Measurements from ENCODE around the gene OPRL1. TPM values are rescaled to one million over a fixed set of nuclear protein-coding genes. Genes with fewer than 3 reads are reported as not detected.

The OPRL1 gene
- total RNA-seq, 3 donors from 2014 or later = 0.26 to 0.76 (median 0.39) TPM

DNA sequence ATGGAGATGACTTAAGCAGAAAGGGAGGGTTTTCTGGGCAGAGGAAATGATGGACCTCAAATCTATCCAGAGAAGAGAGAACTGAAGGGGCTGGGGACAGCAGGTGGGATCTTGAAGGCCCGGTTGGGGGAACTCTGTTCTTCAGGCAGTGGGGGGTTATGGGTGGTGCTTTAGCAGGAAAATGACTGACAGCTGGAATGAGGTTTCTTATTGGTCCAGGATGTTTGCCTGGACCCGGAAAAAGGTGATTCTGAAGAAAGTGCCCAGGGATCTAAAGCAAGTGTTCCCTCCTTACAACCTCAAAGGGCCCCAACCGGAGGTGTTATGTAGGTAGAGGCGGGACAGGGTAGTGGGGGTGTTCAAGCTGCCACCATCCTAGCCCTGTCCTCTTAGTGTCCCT lies 15.6 kb downstream of the OPRL1 start:
- H3K9me3 ChIP-seq = no peaks in the 10 kb centered on the region
- DNase-seq = no peak

DNA sequence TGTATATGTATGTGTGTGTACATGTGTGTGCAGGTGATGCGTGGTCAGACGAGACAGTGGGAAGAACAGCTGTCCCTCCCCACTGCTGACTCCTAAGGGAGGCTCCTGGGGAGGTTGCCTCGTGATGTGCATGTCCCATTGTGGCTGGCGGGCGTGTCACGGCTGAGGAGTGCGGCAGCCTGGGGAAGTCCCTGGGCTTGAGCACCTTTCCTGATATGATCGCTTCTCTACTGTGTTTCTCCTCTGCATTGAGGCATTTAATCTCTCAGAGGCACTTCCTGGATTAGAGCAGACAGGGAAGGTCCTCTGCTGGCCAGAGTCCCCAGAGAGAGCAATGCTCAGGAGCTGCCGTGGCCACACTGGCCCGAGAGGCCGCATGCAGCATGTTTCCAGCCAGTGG lies 16.0 kb downstream of the OPRL1 start:
- ATAC-seq (no peak), DNase-seq (no peak)
- no peak for TF ChIP-seq CTCF (IDR thresholded peaks at IDR 0.05)
- Histone ChIP-seq H3K4me1 (ENCODE audit: low read depth) (no peaks in the 10 kb centered on the region), H3K36me3 (ENCODE audit: low read depth) (no peaks in the 10 kb centered on the region), H3K9me3 (no peaks in the 10 kb centered on the region), H3K4me3 (no peak overlapping the region)
- intact Hi-C loops (cut with DNase I, micrococcal nuclease) = no loop called here

More for the DNA sequence above, 15.6 kb downstream of the OPRL1 start:
- Histone ChIP-seq H3K4me1 (ENCODE audit: low read depth) (no peaks in the 10 kb centered on the region), H3K4me3 (no peak overlapping the region), H3K36me3 (ENCODE audit: low read depth) (no peaks in the 10 kb centered on the region)
- intact Hi-C loops (cut with DNase I, micrococcal nuclease) = no loop called here
- TF ChIP-seq CTCF (IDR thresholded peaks at IDR 0.05) = no peak
- ATAC-seq = no peak

DNA sequence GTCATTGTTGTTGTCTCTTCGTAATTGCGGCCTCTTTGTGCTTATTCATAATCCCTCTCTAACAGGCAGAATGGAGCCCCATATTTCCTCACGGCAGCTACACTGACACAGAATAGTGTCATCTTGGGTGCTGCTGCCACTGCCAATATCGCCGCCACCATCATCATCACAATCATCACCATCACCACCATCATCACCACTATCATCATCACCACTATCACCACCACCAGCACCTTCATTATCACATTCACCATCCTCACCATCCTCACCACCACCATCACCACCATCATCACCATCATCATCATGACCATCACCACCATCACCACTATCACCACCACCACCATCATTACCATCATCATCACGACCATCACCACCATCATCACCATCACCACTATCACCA lies 16.7 kb downstream of the OPRL1 start:
- no peaks in the 10 kb centered on the region for H3K4me1 ChIP-seq (ENCODE audit: low read depth)
- intact Hi-C loops (cut with DNase I, micrococcal nuclease) = no loop called here
- no peak for DNase-seq
- no peak for TF ChIP-seq CTCF (IDR thresholded peaks at IDR 0.05)
- H3K36me3 ChIP-seq (ENCODE audit: low read depth) = no peaks in the 10 kb centered on the region
- no peak for ATAC-seq
- H3K4me3 ChIP-seq = no peak overlapping the region
- H3K9me3 ChIP-seq = no peaks in the 10 kb centered on the region

GRCh38 chr20:64098471-64099013 lies 18.7 kb downstream of the OPRL1 start:
- no peak for TF ChIP-seq CTCF (IDR thresholded peaks at IDR 0.05)
- no peak for DNase-seq
- intact Hi-C loops (cut with DNase I, micrococcal nuclease) = no loop called here
- Histone ChIP-seq H3K36me3 (ENCODE audit: low read depth) (no peaks in the 10 kb centered on the region), H3K9me3 (no peaks in the 10 kb centered on the region), H3K4me3 (no peak overlapping the region), H3K4me1 (ENCODE audit: low read depth) (peaks cover 7% of the 10 kb centered on the region)
- no peak for ATAC-seq

- no peak overlapping the region for H3K4me3 ChIP-seq
- H3K36me3 ChIP-seq (ENCODE audit: low read depth) = no peaks in the 10 kb centered on the region
- peaks cover 7% of the 10 kb centered on the region for H3K4me1 ChIP-seq (ENCODE audit: low read depth)
- H3K9me3 ChIP-seq = no peaks in the 10 kb centered on the region
- ATAC-seq (no peak), DNase-seq (no peak)
- TF ChIP-seq CTCF (IDR thresholded peaks at IDR 0.05) = no peak
- intact Hi-C loops (cut with DNase I, micrococcal nuclease) = no loop called here
Measured at GRCh38 chr20:64099086-64099786, 19.4 kb downstream of the OPRL1 start.

Data from mucosa of descending colon (tissue), 3 donors.